ENCODE measurements around the gene PRRT2. TPM values are rescaled to one million over a fixed set of nuclear protein-coding genes. Genes with fewer than 3 reads are reported as not detected.

The PRRT2 gene
- total RNA-seq, 1 experiment from 2014 or later = 20.5 TPM

DNA sequence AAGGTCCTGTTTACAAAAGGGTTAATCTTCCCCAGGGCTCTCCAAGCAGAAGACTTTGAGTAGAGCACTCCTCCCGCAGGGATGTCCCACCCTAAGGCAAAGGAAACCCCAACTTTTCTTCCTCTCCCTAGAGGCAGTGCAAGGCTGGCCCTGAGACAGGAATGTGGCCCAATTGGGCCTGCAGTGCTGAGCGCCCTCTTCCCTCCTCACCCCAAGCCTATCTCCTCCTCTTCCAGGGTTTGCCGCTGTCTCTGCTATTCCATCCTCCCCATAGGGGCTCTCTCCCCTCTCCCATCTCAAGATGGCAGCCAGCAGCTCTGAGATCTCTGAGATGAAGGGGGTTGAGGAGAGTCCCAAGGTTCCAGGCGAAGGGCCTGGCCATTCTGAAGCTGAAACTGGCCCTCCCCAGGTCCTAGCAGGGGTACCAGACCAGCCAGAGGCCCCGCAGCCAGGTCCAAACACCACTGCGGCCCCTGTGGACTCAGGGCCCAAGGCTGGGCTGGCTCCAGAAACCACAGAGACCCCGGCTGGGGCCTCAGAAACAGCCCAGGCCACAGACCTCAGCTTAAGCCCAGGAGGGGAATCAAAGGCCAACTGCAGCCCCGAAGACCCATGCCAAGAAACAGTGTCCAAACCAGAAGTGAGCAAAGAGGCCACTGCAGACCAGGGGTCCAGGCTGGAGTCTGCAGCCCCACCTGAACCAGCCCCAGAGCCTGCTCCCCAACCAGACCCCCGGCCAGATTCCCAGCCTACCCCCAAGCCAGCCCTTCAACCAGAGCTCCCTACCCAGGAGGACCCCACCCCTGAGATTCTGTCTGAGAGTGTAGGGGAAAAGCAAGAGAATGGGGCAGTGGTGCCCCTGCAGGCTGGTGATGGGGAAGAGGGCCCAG, 1.0 kb downstream of the PRRT2 start:
- CTCF ChIA-PET = interaction anchor here (0.6 to 5.7 kb wide), 7 partner anchors 23 to 278 kb away, joined by 3 to 81 read pairs (median 8); partner anchors contain the start of gene KIF22
- peak overlapping the region; percentile 94 for H3K4me3 Mint-ChIP-seq

DNA sequence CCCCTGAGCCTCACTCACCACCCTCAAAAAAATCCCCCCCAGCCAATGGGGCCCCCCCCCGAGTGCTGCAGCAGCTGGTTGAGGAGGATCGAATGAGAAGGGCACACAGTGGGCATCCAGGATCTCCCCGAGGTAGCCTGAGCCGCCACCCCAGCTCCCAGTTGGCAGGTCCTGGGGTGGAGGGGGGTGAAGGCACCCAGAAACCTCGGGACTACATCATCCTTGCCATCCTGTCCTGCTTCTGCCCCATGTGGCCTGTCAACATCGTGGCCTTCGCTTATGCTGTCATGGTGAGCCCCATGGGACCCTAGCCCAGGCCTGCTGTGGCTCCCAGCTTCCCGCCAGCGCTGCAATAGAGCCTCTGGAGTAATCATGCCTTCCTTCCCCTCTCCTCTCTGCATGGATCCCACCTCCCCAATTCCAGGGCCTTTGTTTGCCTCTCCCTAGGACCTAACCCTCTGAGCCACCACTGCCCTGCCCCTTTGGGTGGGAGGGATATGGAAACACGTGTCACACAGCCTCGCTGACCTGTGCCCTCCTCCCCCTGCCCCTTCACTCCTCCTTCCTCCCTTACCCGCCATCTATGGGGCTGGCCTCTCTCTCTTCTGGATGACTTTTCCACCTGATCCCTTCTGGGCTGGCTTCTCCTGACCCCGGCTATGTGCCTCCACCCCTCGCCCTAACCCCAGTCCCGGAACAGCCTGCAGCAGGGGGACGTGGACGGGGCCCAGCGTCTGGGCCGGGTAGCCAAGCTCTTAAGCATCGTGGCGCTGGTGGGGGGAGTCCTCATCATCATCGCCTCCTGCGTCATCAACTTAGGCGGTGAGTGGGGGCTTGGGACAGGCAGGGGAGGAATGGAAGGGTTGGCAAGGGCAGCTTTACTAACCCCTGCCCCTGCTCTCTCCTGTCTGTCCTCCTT, 1.9 kb downstream of the PRRT2 start:
- Mint-ChIP-seq H3K27ac (no peak overlapping the region), H3K36me3 (peaks cover 16% of the 10 kb centered on the region), H3K27me3 (ENCODE audit: low read depth) (no peaks in the 10 kb centered on the region; the same call in 1 of the 2 replicates), H3K4me1 (peaks cover 56% of the 10 kb centered on the region), H3K4me3 (peak overlapping the region; percentile 94), H3K9me3 (no peaks in the 10 kb centered on the region)
- peak; percentile 57; the same call in 1 of the 2 replicates for TF ChIP-seq ZNF263 (CRISPR knock-in tag; IDR thresholded peaks at IDR 0.05; ENCODE audit: low read depth)
- 0 out of 2 replicates have a peak, but pooled peaks have one; percentile 15 for TF ChIP-seq ZNF281 (CRISPR knock-in tag; IDR thresholded peaks at IDR 0.05)
- TF ChIP-seq TP53 (CRISPR knock-in tag; IDR thresholded peaks at IDR 0.05) = 0 out of 2 replicates have a peak, but pooled peaks have one; percentile 10
- peak; percentile 65 for TF ChIP-seq ZNF121 (CRISPR knock-in tag; IDR thresholded peaks at IDR 0.05)
- TF ChIP-seq, protein P1, sequence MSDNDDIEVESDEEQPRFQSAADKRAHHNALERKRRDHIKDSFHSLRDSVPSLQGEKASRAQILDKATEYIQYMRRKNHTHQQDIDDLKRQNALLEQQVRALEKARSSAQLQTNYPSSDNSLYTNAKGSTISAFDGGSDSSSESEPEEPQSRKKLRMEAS (CRISPR knock-in tag; IDR thresholded peaks at IDR 0.05) = peak; percentile 32; the same call in 1 of the 2 replicates
- no peak for TF ChIP-seq CBFB (CRISPR knock-in tag; IDR thresholded peaks at IDR 0.05; ENCODE audit: low read depth)
- TF ChIP-seq NFE2L1 (CRISPR knock-in tag; IDR thresholded peaks at IDR 0.05) = peak; percentile 80
- 0 out of 2 replicates have a peak, but pooled peaks have one; percentile 26 for TF ChIP-seq TEAD1 (CRISPR knock-in tag; IDR thresholded peaks at IDR 0.05)
- TF ChIP-seq SMAD3 (CRISPR knock-in tag; IDR thresholded peaks at IDR 0.05; ENCODE audit: borderline replicate concordance) = no peak
- DNase-seq (ENCODE audit: low spot score) = no peak
- POLR2A ChIA-PET = no interaction called here
- ATAC-seq = no peak
- CTCF ChIA-PET = interaction anchor here (0.6 to 5.7 kb wide), 8 partner anchors 10 to 278 kb away, joined by 3 to 81 read pairs (median 12); partner anchors contain the start of gene TLCD3B

More for the DNA sequence above, 1.0 kb downstream of the PRRT2 start:
- ATAC-seq (no peak), DNase-seq (ENCODE audit: low spot score) (no peak)
- TF ChIP-seq PRDM15 (CRISPR knock-in tag; IDR thresholded peaks at IDR 0.05) = peak; percentile 75
- TF ChIP-seq FOXP1 (CRISPR knock-in tag; IDR thresholded peaks at IDR 0.05; ENCODE audit: borderline replicate concordance) = no peak
- POLR2A ChIA-PET = no interaction called here
- peaks cover 14% of the 10 kb centered on the region for H3K36me3 Mint-ChIP-seq
- peak overlapping the region; percentile 19; the same call in 1 of the 2 replicates for H3K27ac Mint-ChIP-seq
- peaks cover 57% of the 10 kb centered on the region for H3K4me1 Mint-ChIP-seq
- no peaks in the 10 kb centered on the region for H3K9me3 Mint-ChIP-seq
- no peaks in the 10 kb centered on the region; the same call in 1 of the 2 replicates for H3K27me3 Mint-ChIP-seq (ENCODE audit: low read depth)

DNA sequence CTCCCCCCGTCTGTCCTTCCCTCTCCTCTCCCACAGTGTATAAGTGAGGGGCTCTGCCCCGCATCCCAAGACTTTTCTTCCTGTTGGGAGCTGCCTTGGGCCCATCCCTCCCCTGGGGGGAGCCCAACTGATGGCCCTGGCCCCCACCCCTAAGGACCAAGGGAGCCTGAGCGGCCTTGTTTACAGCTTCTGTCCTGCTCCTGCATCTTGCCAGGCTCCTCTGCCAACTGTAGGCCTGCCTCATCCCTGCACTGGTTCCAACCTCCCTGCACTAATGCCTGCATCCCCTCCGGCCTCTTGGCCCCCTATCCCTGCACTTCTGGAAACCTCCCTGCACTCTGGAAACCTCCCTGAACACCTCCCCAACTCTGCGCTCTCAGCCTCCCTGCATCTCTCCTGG, 2.6 kb downstream of the PRRT2 start:
- ChIA-PET CTCF (interaction anchor here (0.9 to 5.7 kb wide), 8 partner anchors 11 to 217 kb away, joined by 3 to 81 read pairs (median 16); partner anchors contain the start of gene TLCD3B), POLR2A (no interaction called here)
- Mint-ChIP-seq H3K36me3 (peaks cover 20% of the 10 kb centered on the region), H3K4me3 (peak overlapping the region; percentile 94), H3K4me1 (peaks cover 59% of the 10 kb centered on the region), H3K9me3 (no peaks in the 10 kb centered on the region), H3K27me3 (ENCODE audit: low read depth) (no peaks in the 10 kb centered on the region; the same call in 1 of the 2 replicates), H3K27ac (peak overlapping the region; percentile 88)
- DNase-seq (ENCODE audit: low spot score) (no peak), ATAC-seq (no peak)
- TF ChIP-seq AR (CRISPR knock-in tag; IDR thresholded peaks at IDR 0.05) = no peak
- TF ChIP-seq IRF1 (CRISPR knock-in tag; IDR thresholded peaks at IDR 0.05) = no peak
- no peak for TF ChIP-seq JUN (CRISPR knock-in tag; IDR thresholded peaks at IDR 0.05)
- no peak for TF ChIP-seq FOXJ3 (CRISPR knock-in tag; IDR thresholded peaks at IDR 0.05; ENCODE audit: borderline replicate concordance)
- TF ChIP-seq OVOL2 (CRISPR knock-in tag; IDR thresholded peaks at IDR 0.05; ENCODE audit: borderline replicate concordance) = no peak
